Naive thymus-derived CD8-positive, alpha-beta T cell (primary cell): ENCODE data around the gene HTR4. TPM values are rescaled to one million over a fixed set of nuclear protein-coding genes. Genes with fewer than 3 reads are reported as not detected.

Source experiments
- polyA plus RNA-seq, 3 donors: library from polyadenylated mRNA; unstranded; fragments of 300-500 nt; fragmentation: Illumina TruSeq; gene quantifications; one replicate each; pipeline ENCODE4 v1.2.3, GENCODE V29; 2021
- total RNA-seq, 8 experiments: library from RNA in 2 of 8; stranded (reverse) in 2 of 8; gene quantifications; one replicate each; pipeline ENCODE4 v1.2.3 and lab custom pipeline; 2021 to 2026

HTR4 gene
- total and polyA plus RNA-seq, 5 experiments from 2014 or later = not detected

Other genes with a start within 250 kb of the HTR4 start
- 1 to 10 TPM; 2.1 to 2.2 TPM for gene ADRB2, start 172.1 kb upstream of the HTR4 start, total RNA-seq
- 10 to 100 TPM in 1 of 3 donors, under 1 TPM in 1, not detected in 1; 0.33 to 12.9 TPM for gene ADRB2, start 172.1 kb upstream of the HTR4 start, polyA plus RNA-seq